ENCODE measurements around the gene CNOT1.

The CNOT1 gene

DNA sequence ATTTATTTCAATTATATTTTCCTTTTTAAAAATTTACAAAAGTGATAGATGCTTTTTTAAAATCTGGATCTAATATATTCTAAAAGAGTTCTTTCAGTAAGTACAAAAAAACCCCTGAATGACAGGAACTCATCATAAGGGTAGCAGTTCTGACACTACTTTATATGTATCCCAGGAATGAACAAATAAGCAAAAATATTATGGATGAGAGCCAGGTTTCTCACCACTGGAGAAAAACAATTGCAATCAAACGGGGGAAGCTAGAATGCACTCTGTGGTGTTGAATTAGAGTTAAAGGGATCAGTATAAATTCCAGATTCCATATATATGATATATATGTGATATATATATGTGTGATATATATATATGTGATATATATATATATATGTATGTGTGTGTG lies 152.8 kb downstream of the CNOT1 start:
- Histone ChIP-seq H4K20me1 (ENCODE audit: insufficient read depth, low read length) (no peaks in the 10 kb centered on the region), H2AFZ (ENCODE audit: low read length) (no peak overlapping the region)

GRCh38 chr16:58475091-58475619 lies 154.5 kb downstream of the CNOT1 start:
- no peaks in the 10 kb centered on the region for H3F3A ChIP-seq (ENCODE audit: insufficient read depth, low read length)
- no peak for TF ChIP-seq EZH2 (IDR thresholded peaks at IDR 0.05; ENCODE audit: borderline replicate concordance, low read length)
- TF ChIP-seq, protein P1, sequence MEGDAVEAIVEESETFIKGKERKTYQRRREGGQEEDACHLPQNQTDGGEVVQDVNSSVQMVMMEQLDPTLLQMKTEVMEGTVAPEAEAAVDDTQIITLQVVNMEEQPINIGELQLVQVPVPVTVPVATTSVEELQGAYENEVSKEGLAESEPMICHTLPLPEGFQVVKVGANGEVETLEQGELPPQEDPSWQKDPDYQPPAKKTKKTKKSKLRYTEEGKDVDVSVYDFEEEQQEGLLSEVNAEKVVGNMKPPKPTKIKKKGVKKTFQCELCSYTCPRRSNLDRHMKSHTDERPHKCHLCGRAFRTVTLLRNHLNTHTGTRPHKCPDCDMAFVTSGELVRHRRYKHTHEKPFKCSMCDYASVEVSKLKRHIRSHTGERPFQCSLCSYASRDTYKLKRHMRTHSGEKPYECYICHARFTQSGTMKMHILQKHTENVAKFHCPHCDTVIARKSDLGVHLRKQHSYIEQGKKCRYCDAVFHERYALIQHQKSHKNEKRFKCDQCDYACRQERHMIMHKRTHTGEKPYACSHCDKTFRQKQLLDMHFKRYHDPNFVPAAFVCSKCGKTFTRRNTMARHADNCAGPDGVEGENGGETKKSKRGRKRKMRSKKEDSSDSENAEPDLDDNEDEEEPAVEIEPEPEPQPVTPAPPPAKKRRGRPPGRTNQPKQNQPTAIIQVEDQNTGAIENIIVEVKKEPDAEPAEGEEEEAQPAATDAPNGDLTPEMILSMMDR (IDR thresholded peaks at IDR 0.05; ENCODE audit: low read length): no peak

More for the DNA sequence above, 152.8 kb downstream of the CNOT1 start:
- Histone ChIP-seq H3K27ac (ENCODE audit: low read depth, low read length, poor library complexity, severe bottlenecking) (no peak overlapping the region), H3K9me2 (ENCODE audit: low read depth, low read length) (no peaks in the 10 kb centered on the region), H3K79me2 (ENCODE audit: insufficient read depth, low read length) (no peaks in the 10 kb centered on the region), H3K27me3 (ENCODE audit: insufficient read depth, low read length) (no peaks in the 10 kb centered on the region), H3K9me3 (ENCODE audit: low read length) (no peaks in the 10 kb centered on the region), H3K4me2 (ENCODE audit: low read length) (no peak overlapping the region), H3K4me3 (ENCODE audit: low read depth, low read length, poor library complexity, severe bottlenecking) (no peak overlapping the region), H3K36me3 (ENCODE audit: insufficient read depth, low read length) (no peaks in the 10 kb centered on the region), H3F3A (ENCODE audit: insufficient read depth, low read length) (no peaks in the 10 kb centered on the region), H3K4me1 (ENCODE audit: insufficient read depth, low read length, severe bottlenecking) (no peaks in the 10 kb centered on the region), H3K9ac (ENCODE audit: low read length) (no peak overlapping the region)
- no peak for TF ChIP-seq EZH2 (IDR thresholded peaks at IDR 0.05; ENCODE audit: borderline replicate concordance, low read length)

DNA sequence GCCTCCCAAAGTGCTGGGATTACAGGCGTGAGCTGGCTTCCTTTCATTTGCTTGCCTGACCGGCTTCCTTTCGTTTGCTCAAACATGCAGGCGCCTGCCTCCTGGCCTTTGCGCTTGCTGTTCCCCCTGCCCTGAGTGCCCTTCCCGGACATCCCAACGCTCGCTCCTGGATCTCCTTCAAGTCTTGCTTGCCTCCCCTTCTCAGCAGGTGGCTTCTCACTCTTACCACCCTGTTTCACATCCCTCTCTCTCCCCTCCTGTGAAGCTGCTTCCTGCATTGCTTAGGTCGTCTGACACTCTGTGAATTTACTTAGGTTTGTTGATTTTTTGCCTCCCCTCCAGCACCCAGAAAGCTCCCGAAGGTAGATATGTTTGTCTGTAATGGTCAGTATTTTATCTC lies 155.3 kb downstream of the CNOT1 start:
- H3K9ac ChIP-seq (ENCODE audit: low read length): no peak overlapping the region
- no peaks in the 10 kb centered on the region for H4K20me1 ChIP-seq (ENCODE audit: insufficient read depth, low read length)
- H3K9me3 ChIP-seq (ENCODE audit: low read length): no peaks in the 10 kb centered on the region
- H3K9me2 ChIP-seq (ENCODE audit: low read depth, low read length): no peaks in the 10 kb centered on the region
- no peaks in the 10 kb centered on the region for H3K27me3 ChIP-seq (ENCODE audit: insufficient read depth, low read length)
- no peak overlapping the region for H3K4me3 ChIP-seq (ENCODE audit: low read depth, low read length, poor library complexity, severe bottlenecking)
- TF ChIP-seq, protein P1 (IDR thresholded peaks at IDR 0.05; ENCODE audit: low read length): no peak
- TF ChIP-seq EZH2 (IDR thresholded peaks at IDR 0.05; ENCODE audit: borderline replicate concordance, low read length): no peak
- H3K36me3 ChIP-seq (ENCODE audit: insufficient read depth, low read length): no peaks in the 10 kb centered on the region
- H3K4me1 ChIP-seq (ENCODE audit: insufficient read depth, low read length, severe bottlenecking): no peaks in the 10 kb centered on the region
- H3K79me2 ChIP-seq (ENCODE audit: insufficient read depth, low read length): no peaks in the 10 kb centered on the region
- H3F3A ChIP-seq (ENCODE audit: insufficient read depth, low read length): no peaks in the 10 kb centered on the region
- no peak overlapping the region for H3K4me2 ChIP-seq (ENCODE audit: low read length)
- H3K27ac ChIP-seq (ENCODE audit: low read depth, low read length, poor library complexity, severe bottlenecking): no peak overlapping the region
- H2AFZ ChIP-seq (ENCODE audit: low read length): no peak overlapping the region

More at GRCh38 chr16:58475091-58475619, 154.5 kb downstream of the CNOT1 start:
- Histone ChIP-seq H3K9me2 (ENCODE audit: low read depth, low read length) (no peaks in the 10 kb centered on the region), H3K4me1 (ENCODE audit: insufficient read depth, low read length, severe bottlenecking) (no peaks in the 10 kb centered on the region), H3K79me2 (ENCODE audit: insufficient read depth, low read length) (no peaks in the 10 kb centered on the region), H2AFZ (ENCODE audit: low read length) (no peak overlapping the region), H3K9ac (ENCODE audit: low read length) (no peak overlapping the region), H3K9me3 (ENCODE audit: low read length) (no peaks in the 10 kb centered on the region), H3K27ac (ENCODE audit: low read depth, low read length, poor library complexity, severe bottlenecking) (no peak overlapping the region), H3K27me3 (ENCODE audit: insufficient read depth, low read length) (no peaks in the 10 kb centered on the region), H3K4me2 (ENCODE audit: low read length) (no peak overlapping the region), H4K20me1 (ENCODE audit: insufficient read depth, low read length) (no peaks in the 10 kb centered on the region), H3K36me3 (ENCODE audit: insufficient read depth, low read length) (no peaks in the 10 kb centered on the region), H3K4me3 (ENCODE audit: low read depth, low read length, poor library complexity, severe bottlenecking) (no peak overlapping the region)

DNA sequence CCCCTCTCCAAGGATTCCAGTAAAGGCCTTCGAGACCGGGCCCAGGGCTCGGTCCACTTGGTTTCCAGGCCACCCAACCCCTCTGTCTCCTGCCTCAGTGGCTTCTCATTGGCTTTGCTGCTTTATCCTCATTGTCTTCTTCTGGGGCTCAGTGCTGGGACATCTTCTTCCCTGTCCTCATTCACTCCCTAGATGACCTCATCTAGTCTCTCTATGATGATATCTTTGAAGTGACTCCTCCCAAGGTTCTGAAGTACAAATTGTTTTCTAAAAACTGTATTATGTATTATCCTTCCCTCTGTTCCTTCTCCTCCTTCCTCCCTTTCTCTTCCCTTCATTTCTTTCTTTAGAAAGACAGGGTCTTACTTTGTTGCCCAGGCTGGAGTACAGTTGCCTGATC lies 156.8 kb downstream of the CNOT1 start:
- Histone ChIP-seq H3K9me2 (ENCODE audit: low read depth, low read length) (no peaks in the 10 kb centered on the region), H3K79me2 (ENCODE audit: insufficient read depth, low read length) (no peaks in the 10 kb centered on the region), H3K9me3 (ENCODE audit: low read length) (no peaks in the 10 kb centered on the region), H3K27me3 (ENCODE audit: insufficient read depth, low read length) (no peaks in the 10 kb centered on the region), H2AFZ (ENCODE audit: low read length) (no peak overlapping the region), H3K36me3 (ENCODE audit: insufficient read depth, low read length) (no peaks in the 10 kb centered on the region), H3K4me1 (ENCODE audit: insufficient read depth, low read length, severe bottlenecking) (no peaks in the 10 kb centered on the region), H3K4me2 (ENCODE audit: low read length) (no peak overlapping the region), H3K9ac (ENCODE audit: low read length) (no peak overlapping the region), H3K27ac (ENCODE audit: low read depth, low read length, poor library complexity, severe bottlenecking) (no peak overlapping the region), H3K4me3 (ENCODE audit: low read depth, low read length, poor library complexity, severe bottlenecking) (no peak overlapping the region), H4K20me1 (ENCODE audit: insufficient read depth, low read length) (no peaks in the 10 kb centered on the region), H3F3A (ENCODE audit: insufficient read depth, low read length) (no peaks in the 10 kb centered on the region)
- TF ChIP-seq, protein P1 (IDR thresholded peaks at IDR 0.05; ENCODE audit: low read length): no peak
- no peak for TF ChIP-seq EZH2 (IDR thresholded peaks at IDR 0.05; ENCODE audit: borderline replicate concordance, low read length)

Data from OCI-LY1 (cell line).